Measurements from ENCODE around the gene DVL2. TPM values are rescaled to one million over a fixed set of nuclear protein-coding genes. Genes with fewer than 3 reads are reported as not detected.

The DVL2 gene
- total and polyA plus RNA-seq, 2 of the 13 experiments (the other 11 are each of a cell fraction or from before 2014, with no cell fraction given), result 5.7 to 38.2 TPM

DNA sequence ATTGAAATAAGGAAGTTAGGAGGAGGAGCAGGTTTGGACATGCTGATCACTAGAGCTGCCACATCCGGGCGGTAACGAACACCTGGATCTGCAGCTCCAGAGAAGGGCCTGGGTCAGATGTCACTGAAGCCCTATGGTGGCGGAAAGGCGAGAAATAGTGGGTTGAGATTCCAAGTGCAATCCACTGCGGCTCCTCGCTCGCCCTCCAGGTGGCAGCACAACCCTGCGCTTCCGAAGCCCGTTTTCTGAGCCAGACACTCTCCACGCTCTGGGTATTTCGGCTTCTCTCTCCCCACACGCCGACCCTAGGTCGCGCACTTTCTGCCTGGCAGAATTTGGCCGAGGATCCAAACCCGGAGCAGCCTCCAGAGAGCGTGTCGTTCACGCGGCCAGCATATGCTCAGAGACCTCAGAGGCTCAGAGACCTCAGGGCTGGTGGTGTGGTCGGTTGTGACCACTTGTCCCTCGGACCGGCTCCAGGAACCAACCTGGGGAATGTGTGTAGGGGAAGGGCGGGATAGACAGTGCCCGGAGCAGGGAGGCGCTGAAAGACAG lies 46.3 kb upstream of the DVL2 start (continued):
- no peak for TF ChIP-seq ZUFSP (CRISPR knock-in tag; IDR thresholded peaks at IDR 0.05; ENCODE audit: borderline replicate concordance)
- TF ChIP-seq SMAD9 (CRISPR knock-in tag; IDR thresholded peaks at IDR 0.05), result 0 out of 2 replicates have a peak, but pooled peaks have one; percentile 45
- TF ChIP-seq ATF6 (CRISPR knock-in tag; conservative IDR thresholded peaks at IDR 0.05), result no peak
- peak; percentile 91 for TF ChIP-seq ZSCAN29 (CRISPR knock-in tag; conservative IDR thresholded peaks at IDR 0.05)
- 0 out of 2 replicates have a peak, but pooled peaks have one; percentile 42 for TF ChIP-seq ISL2 (CRISPR knock-in tag; IDR thresholded peaks at IDR 0.05)
- TF ChIP-seq SNAPC2 (CRISPR knock-in tag; IDR thresholded peaks at IDR 0.05), result peak; percentile 88
- 0 out of 2 replicates have a peak, but pooled peaks have one; percentile 34 for TF ChIP-seq ZNF235 (CRISPR knock-in tag; IDR thresholded peaks at IDR 0.05; ENCODE audit: borderline replicate concordance)
- TF ChIP-seq IKZF4 (CRISPR knock-in tag; IDR thresholded peaks at IDR 0.05; ENCODE audit: borderline replicate concordance, low read depth, not compliant biosample characterization), result peak; percentile 68
- no peak for TF ChIP-seq ESRRA (CRISPR knock-in tag; IDR thresholded peaks at IDR 0.05; ENCODE audit: low read depth)
- no peak for TF ChIP-seq SMYD3 (CRISPR knock-in tag; IDR thresholded peaks at IDR 0.05)
- no peak for TF ChIP-seq KDM1A (CRISPR knock-in tag; IDR thresholded peaks at IDR 0.05)
- no peak for TF ChIP-seq ZNF646 (CRISPR knock-in tag; IDR thresholded peaks at IDR 0.05)
- TF ChIP-seq ZNF282 (IDR thresholded peaks at IDR 0.05; ENCODE audit: partially characterized antibody), result no peak
- peak; percentile 9 for TF ChIP-seq HNRNPH1 (optimal IDR thresholded peaks at IDR 0.05; ENCODE audit: low read depth, low read length)
- 0 out of 2 replicates have a peak, but pooled peaks have one; percentile 31 for TF ChIP-seq ZNF234 (CRISPR knock-in tag; conservative IDR thresholded peaks at IDR 0.05)
- no peak for TF ChIP-seq SP140L (CRISPR knock-in tag; IDR thresholded peaks at IDR 0.05; ENCODE audit: borderline replicate concordance)
- TF ChIP-seq ELF1 (CRISPR knock-in tag; IDR thresholded peaks at IDR 0.05), result peak; percentile 36; the same call in 1 of the 2 replicates
- peak; percentile 87 for TF ChIP-seq SMAD3 (CRISPR knock-in tag; IDR thresholded peaks at IDR 0.05)
- TF ChIP-seq ZSCAN9 (CRISPR knock-in tag; IDR thresholded peaks at IDR 0.05; ENCODE audit: borderline replicate concordance), result peak; percentile 31
- peak; percentile 78; the same call in 1 of the 2 replicates for TF ChIP-seq FOXC1 (CRISPR knock-in tag; IDR thresholded peaks at IDR 0.05; ENCODE audit: borderline replicate concordance)

Data from HepG2 (cell line).